ENCODE results near the gene AFAP1.

AFAP1 gene

DNA sequence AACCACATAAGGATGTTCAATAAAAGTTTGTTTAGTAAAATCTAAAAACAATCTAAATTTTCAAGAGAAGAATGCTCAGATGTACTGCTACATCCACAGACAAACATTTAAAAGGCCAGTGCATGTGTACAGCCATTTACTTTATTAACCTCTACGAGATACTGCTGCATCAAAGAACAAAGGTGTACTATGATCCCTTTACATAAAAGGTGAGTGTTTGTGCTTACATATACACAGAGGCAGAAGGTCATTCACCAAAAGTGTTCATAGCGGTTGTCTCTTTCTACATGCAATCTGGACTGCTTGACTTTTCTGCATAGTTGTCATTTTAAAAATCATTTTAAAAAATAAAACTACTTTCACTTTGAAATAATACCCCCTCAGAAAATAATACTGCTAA, 81.7 kb downstream of the AFAP1 start:
- H3K4me3 ChIP-seq (IDR thresholded peaks at IDR 0.05; ENCODE audit: insufficient read depth, low read depth, low read length), result no peak overlapping the region
- H3K4me1 ChIP-seq (ENCODE audit: low read depth, poor library complexity, severe bottlenecking), result no peaks in the 10 kb centered on the region
- H3K27me3 ChIP-seq (ENCODE audit: insufficient read depth, low read depth), result no peaks in the 10 kb centered on the region
- H3K4me2 ChIP-seq, result no peak overlapping the region
- no peak overlapping the region for H2AFZ ChIP-seq (ENCODE audit: low read depth)
- no peaks in the 10 kb centered on the region for H4K20me1 ChIP-seq (ENCODE audit: insufficient read depth)
- H3K27ac ChIP-seq, result no peak overlapping the region
- TF ChIP-seq, protein P1, sequence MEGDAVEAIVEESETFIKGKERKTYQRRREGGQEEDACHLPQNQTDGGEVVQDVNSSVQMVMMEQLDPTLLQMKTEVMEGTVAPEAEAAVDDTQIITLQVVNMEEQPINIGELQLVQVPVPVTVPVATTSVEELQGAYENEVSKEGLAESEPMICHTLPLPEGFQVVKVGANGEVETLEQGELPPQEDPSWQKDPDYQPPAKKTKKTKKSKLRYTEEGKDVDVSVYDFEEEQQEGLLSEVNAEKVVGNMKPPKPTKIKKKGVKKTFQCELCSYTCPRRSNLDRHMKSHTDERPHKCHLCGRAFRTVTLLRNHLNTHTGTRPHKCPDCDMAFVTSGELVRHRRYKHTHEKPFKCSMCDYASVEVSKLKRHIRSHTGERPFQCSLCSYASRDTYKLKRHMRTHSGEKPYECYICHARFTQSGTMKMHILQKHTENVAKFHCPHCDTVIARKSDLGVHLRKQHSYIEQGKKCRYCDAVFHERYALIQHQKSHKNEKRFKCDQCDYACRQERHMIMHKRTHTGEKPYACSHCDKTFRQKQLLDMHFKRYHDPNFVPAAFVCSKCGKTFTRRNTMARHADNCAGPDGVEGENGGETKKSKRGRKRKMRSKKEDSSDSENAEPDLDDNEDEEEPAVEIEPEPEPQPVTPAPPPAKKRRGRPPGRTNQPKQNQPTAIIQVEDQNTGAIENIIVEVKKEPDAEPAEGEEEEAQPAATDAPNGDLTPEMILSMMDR (conservative IDR thresholded peaks at IDR 0.05; ENCODE audit: low read depth, low read length), result no peak
- no peaks in the 10 kb centered on the region for H3K79me2 ChIP-seq (ENCODE audit: insufficient read depth, low read depth)
- no peaks in the 10 kb centered on the region for H3K36me3 ChIP-seq (ENCODE audit: insufficient read depth)
- H3K9ac ChIP-seq, result no peak overlapping the region

DNA sequence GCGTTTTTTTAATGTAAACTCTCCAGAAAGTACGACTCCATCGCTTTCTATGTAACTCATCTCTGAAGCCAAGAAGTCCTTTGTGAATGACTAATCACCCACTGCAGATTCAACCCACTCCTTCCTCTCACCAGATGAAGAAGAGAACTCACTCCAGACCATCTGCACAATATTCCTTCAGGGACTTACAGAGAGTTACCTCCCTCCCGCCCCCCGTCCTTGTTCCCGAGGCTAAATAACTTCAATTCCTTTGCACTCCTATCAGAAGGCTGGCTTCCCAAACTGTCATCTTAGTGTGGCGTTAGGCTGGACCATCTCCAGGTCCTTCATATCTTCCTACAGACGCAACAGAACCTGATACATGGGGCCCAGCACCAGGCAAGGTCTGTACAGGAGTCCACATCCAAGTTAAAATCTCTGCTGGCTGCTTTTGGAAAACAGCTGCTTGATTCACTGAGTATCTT, 82.4 kb downstream of the AFAP1 start:
- Histone ChIP-seq H3K4me1 (ENCODE audit: low read depth, poor library complexity, severe bottlenecking) (no peaks in the 10 kb centered on the region), H3K4me3 (IDR thresholded peaks at IDR 0.05; ENCODE audit: insufficient read depth, low read depth, low read length) (no peak overlapping the region), H3K9ac (no peak overlapping the region), H2AFZ (ENCODE audit: low read depth) (no peak overlapping the region), H3K79me2 (ENCODE audit: insufficient read depth, low read depth) (no peaks in the 10 kb centered on the region), H3K4me2 (no peak overlapping the region), H3K36me3 (ENCODE audit: insufficient read depth) (no peaks in the 10 kb centered on the region), H3K27me3 (ENCODE audit: insufficient read depth, low read depth) (no peaks in the 10 kb centered on the region), H3K27ac (no peak overlapping the region), H4K20me1 (ENCODE audit: insufficient read depth) (no peaks in the 10 kb centered on the region)
- TF ChIP-seq, protein P1 (conservative IDR thresholded peaks at IDR 0.05; ENCODE audit: low read depth, low read length), result no peak

- Histone ChIP-seq H3K4me3 (IDR thresholded peaks at IDR 0.05; ENCODE audit: insufficient read depth, low read depth, low read length) (no peak overlapping the region), H3K27me3 (ENCODE audit: insufficient read depth, low read depth) (no peaks in the 10 kb centered on the region), H3K36me3 (ENCODE audit: insufficient read depth) (no peaks in the 10 kb centered on the region), H4K20me1 (ENCODE audit: insufficient read depth) (no peaks in the 10 kb centered on the region), H3K4me2 (no peak overlapping the region), H3K27ac (no peak overlapping the region), H2AFZ (ENCODE audit: low read depth) (no peak overlapping the region), H3K4me1 (ENCODE audit: low read depth, poor library complexity, severe bottlenecking) (no peaks in the 10 kb centered on the region), H3K9ac (no peak overlapping the region), H3K79me2 (ENCODE audit: insufficient read depth, low read depth) (no peaks in the 10 kb centered on the region)
- TF ChIP-seq, protein P1 (conservative IDR thresholded peaks at IDR 0.05; ENCODE audit: low read depth, low read length), result no peak
Observed at GRCh38 chr4:7855731-7856130, 83.9 kb downstream of the AFAP1 start.

DNA sequence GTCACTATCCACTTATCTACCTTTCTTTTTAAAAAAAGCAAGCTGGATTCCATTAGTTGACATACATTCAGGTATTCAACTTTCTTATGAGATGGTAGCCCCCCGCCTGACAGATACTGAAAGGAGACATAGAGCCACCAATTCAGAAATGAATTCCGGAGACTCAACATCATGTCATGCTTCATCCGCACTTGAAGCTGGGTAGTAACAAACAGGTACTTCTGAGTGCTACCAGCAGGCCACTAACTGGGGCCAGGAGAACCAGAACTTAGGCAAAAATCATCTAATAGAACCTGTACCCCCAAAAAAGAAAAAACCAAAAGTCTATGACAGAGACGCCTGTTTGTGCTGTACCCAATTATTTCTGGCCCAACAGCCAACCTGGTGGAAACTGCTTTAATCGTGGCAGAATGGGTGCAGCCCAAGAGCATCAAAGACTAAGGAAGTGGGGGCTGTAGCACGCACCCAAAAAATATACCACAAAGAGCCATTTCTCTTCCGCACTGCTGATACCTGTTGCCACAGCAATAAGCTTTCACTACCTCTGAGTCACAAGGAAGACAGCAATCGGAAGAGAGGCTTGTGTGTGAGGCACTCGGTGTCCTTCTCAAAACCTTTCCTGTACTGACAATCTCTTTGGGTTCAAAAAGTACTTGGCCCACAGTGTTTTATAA, 84.8 kb downstream of the AFAP1 start:
- Histone ChIP-seq H2AFZ (ENCODE audit: low read depth) (no peak overlapping the region), H3K27ac (no peak overlapping the region), H3K4me1 (ENCODE audit: low read depth, poor library complexity, severe bottlenecking) (no peaks in the 10 kb centered on the region), H3K4me2 (no peak overlapping the region), H3K4me3 (IDR thresholded peaks at IDR 0.05; ENCODE audit: insufficient read depth, low read depth, low read length) (no peak overlapping the region), H3K9ac (no peak overlapping the region), H4K20me1 (ENCODE audit: insufficient read depth) (no peaks in the 10 kb centered on the region), H3K27me3 (ENCODE audit: insufficient read depth, low read depth) (no peaks in the 10 kb centered on the region), H3K79me2 (ENCODE audit: insufficient read depth, low read depth) (no peaks in the 10 kb centered on the region), H3K36me3 (ENCODE audit: insufficient read depth) (no peaks in the 10 kb centered on the region)
- TF ChIP-seq, protein P1 (conservative IDR thresholded peaks at IDR 0.05; ENCODE audit: low read depth, low read length), result no peak
